PFSK-1 (cell line): ENCODE measurements around the gene C1QTNF12.

ENCODE experiments used
- FOXP2 ChIP-seq: optimal IDR thresholded peaks from 2 replicates; pipeline ENCODE3; 2011; ENCODE audit warnings: borderline replicate concordance, control low read depth, inconsistent platforms; ENCODE audit not compliant: insufficient read depth; ENCODE audit errors: extremely low read length, extremely low read depth
- POLR2AphosphoS5 ChIP-seq: IDR thresholded peaks from 2 replicates; pipeline ENCODE4 v1.6.1; 2012; ENCODE audit warnings: low read depth, mild to moderate bottlenecking, control low read depth, low read length, moderate library complexity
- REST ChIP-seq, 2 experiments: IDR thresholded peaks; 2 replicates each; pipeline versions ENCODE4 v1.6.1 to v1.8.0; 2011 to 2012; ENCODE audit warnings: low read depth in 2 of 2, low read length in 2 of 2, control low read depth in 1 of 2, inconsistent platforms in 1 of 2, mild to moderate bottlenecking in 1 of 2, moderate library complexity in 1 of 2; ENCODE audit not compliant: insufficient read depth in 1 of 2
- SIN3A ChIP-seq: IDR thresholded peaks from 2 replicates; pipeline ENCODE4 v1.6.1; 2012; ENCODE audit warnings: mild to moderate bottlenecking, low read length, moderate library complexity, borderline replicate concordance; ENCODE audit not compliant: insufficient read depth
- TAF1 ChIP-seq: IDR thresholded peaks from 2 replicates; pipeline ENCODE4 v1.6.1; 2012; ENCODE audit warnings: low read length, control low read depth, borderline replicate concordance; ENCODE audit not compliant: insufficient read depth

C1QTNF12 gene

GRCh38 chr1:1222575-1223225 is 23.8 kb downstream of the C1QTNF12 start:
- TF ChIP-seq FOXP2 (no peak), POLR2AphosphoS5 (no peak), TAF1 (no peak), SIN3A (no peak), REST (IDR thresholded peaks at IDR 0.05; ENCODE audit: insufficient read depth in 1 of 2, low read depth in 2 of 2, low read length in 2 of 2) (no peak)

DNA sequence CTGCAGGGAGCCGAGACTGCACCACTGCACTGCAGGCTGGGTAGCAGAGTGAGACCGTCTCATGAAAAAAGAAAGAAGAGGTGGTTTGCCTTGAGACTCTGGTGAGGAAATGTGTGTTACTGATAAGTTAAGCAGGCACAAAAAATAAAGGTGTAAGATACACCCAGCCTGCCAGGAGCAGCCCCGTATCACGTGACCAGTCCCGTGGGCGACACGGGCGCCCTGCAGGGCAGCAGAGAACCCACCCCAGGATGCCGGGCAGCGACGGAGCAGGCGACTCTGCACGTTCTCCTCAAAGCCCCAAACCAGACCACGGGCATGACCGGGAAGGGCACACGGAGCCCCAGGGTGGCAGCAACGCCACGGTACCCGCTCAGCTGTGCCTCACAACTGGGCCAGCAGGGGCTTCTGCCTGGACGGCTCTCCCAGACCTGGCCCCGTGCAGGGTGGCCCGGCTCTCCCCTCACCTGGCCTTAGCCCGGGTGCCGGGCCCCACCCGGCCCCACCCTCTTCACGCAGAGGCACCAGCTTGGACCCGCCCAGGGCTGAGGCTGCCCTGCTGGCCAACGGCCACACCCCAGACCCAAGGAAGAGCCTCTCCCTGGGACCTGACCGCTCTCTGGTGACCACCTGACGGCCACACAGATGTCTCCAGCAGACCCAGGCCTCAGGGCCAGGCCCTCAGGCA is 24.5 kb downstream of the C1QTNF12 start:
- no peak for TF ChIP-seq FOXP2
- TF ChIP-seq POLR2AphosphoS5, result no peak
- no peak for TF ChIP-seq SIN3A
- TF ChIP-seq TAF1, result no peak
- TF ChIP-seq REST (IDR thresholded peaks at IDR 0.05; ENCODE audit: insufficient read depth in 1 of 2, low read depth in 2 of 2, low read length in 2 of 2), result no peak

DNA sequence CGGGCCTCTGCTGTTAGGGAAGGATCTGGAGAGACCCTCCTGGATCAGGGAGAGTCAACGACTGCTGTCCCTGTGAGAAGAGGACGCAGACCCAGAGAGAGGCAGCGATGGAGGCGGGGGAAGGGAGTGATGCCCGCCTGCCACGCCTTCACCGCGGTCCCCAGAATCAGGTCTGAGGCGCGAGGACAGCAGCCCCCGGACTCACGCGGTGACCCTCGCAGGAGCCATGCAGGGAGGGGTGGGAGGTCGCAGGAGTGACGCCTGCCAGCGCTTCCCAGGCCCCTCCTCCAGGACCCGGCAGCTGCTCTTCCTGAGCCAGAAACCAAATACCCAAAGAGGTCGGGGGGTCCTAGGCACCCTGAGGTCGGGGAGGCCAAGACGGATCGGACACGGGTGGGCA is 26.3 kb downstream of the C1QTNF12 start:
- TF ChIP-seq FOXP2 (no peak), REST (IDR thresholded peaks at IDR 0.05; ENCODE audit: insufficient read depth in 1 of 2, low read depth in 2 of 2, low read length in 2 of 2) (no peak), TAF1 (no peak), SIN3A (no peak)

DNA sequence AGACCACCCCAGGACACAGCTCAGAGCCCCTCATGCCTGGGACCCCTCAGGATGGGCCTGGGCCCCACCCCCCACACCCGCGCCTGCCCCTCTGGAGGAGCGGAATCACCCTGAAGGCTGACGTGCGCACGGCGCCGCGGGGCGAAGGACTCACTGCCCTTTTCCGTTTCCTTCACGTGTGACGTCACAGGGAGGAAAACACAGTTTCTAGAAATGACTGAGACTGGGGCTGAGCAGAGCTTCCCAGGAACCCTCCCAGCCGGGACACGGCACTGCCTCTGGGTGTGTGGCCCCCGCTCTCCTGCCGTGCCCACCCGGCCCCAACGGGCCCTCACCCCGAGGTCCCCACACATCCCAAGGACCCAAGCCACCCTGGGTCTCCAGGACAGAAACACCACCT is 27.2 kb downstream of the C1QTNF12 start:
- no peak for TF ChIP-seq FOXP2
- no peak for TF ChIP-seq TAF1
- TF ChIP-seq REST (IDR thresholded peaks at IDR 0.05; ENCODE audit: insufficient read depth in 1 of 2, low read depth in 2 of 2, low read length in 2 of 2), result no peak
- no peak for TF ChIP-seq POLR2AphosphoS5
